ENCODE measurements around the gene TMOD3. TPM values are rescaled to one million over a fixed set of nuclear protein-coding genes. Genes with fewer than 3 reads are reported as not detected.

Gene TMOD3
- total RNA-seq, 4 donors from 2014 or later, result 31.2 to 37.4 (median 36.7) TPM

DNA sequence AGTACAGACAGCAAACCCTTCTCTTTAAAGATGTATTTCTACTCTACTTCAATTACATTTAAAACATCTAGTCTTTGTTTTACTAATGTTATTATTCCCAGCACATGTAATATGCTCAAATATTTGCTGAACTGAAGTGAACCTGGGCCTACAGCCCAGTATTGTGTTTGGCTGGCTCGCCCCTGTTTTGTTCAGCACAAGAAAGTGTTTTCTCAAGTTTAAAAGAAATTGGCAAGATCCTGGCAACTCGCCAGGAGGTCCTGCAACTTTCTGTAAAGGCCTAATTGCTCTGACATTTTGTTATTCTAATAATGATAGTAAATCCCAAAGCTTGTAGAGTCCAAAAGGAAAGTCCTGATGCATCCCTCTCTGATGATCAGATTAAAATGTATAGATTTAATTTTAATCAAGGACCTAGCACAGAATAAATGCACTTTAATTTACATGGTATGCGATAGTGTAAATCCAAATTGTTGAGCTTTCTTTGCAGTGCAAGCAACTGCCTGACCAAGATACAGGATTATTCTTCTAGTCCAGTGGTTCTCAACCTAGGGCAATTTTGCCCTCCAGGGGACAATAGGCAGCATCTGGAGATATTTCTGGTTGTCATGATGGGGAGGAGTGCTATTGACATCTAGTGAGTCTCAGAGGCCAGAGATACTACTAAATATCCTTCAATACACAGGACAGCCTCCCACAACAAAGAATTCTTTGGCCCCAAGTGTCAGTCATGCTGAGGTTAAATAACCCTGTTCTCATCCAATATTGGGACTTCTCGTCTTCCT is 35.7 kb upstream of the TMOD3 start:
- no peaks in the 10 kb centered on the region for H3K27me3 ChIP-seq
- no peaks in the 10 kb centered on the region for H3K9me3 ChIP-seq
- no peak for TF ChIP-seq POLR2A (IDR thresholded peaks at IDR 0.05)
- TF ChIP-seq, protein P1, sequence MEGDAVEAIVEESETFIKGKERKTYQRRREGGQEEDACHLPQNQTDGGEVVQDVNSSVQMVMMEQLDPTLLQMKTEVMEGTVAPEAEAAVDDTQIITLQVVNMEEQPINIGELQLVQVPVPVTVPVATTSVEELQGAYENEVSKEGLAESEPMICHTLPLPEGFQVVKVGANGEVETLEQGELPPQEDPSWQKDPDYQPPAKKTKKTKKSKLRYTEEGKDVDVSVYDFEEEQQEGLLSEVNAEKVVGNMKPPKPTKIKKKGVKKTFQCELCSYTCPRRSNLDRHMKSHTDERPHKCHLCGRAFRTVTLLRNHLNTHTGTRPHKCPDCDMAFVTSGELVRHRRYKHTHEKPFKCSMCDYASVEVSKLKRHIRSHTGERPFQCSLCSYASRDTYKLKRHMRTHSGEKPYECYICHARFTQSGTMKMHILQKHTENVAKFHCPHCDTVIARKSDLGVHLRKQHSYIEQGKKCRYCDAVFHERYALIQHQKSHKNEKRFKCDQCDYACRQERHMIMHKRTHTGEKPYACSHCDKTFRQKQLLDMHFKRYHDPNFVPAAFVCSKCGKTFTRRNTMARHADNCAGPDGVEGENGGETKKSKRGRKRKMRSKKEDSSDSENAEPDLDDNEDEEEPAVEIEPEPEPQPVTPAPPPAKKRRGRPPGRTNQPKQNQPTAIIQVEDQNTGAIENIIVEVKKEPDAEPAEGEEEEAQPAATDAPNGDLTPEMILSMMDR (IDR thresholded peaks at IDR 0.05), result no peak
- TF ChIP-seq EP300 (IDR thresholded peaks at IDR 0.05), result no peak
- TF ChIP-seq POLR2AphosphoS5 (IDR thresholded peaks at IDR 0.05), result no peak
- no peak overlapping the region for H3K4me3 ChIP-seq
- no peak overlapping the region for H3K27ac ChIP-seq
- peaks cover 6% of the 10 kb centered on the region for H3K36me3 ChIP-seq
- WGBS, result 57% methylated on average over 4 of the region's 4 CpGs
- DNase-seq (ENCODE audit: low spot score in 2 of 2), result no peak
- H3K4me1 ChIP-seq, result peaks cover 2% of the 10 kb centered on the region

DNA sequence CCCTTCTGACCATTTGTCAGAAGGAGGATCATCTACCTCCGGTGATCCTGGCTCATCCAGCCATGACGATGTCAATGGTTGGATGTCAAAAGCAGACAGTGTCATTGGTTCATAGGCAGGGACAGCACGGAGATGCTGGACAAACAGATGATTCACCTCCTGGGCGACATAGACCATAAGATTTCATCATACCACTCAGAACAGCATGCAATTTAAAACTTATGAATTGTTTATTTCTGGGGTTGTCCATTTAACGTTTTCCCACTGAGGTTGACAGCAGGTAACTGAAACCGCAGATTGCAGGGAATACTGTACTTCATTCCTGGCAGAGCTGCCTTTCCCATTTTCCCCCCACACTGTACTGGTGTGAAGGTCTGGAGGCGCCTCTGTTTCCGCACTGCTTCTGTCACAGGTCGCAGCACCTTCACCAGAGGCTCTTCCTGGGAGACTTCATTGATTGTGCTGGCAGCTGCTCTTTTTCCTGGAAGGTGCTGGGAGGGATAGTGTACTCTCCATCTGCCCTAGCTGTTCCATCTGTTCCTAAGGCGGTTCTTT is 32.5 kb upstream of the TMOD3 start:
- DNase-seq (ENCODE audit: low spot score in 2 of 2), result no peak
- Histone ChIP-seq H3K27me3 (no peaks in the 10 kb centered on the region), H3K9me3 (no peaks in the 10 kb centered on the region), H3K4me3 (no peak overlapping the region), H3K36me3 (peaks cover 14% of the 10 kb centered on the region), H3K4me1 (peaks cover 2% of the 10 kb centered on the region), H3K27ac (no peak overlapping the region)
- TF ChIP-seq, protein P1 (IDR thresholded peaks at IDR 0.05), result no peak
- no peak for TF ChIP-seq POLR2A (IDR thresholded peaks at IDR 0.05)
- TF ChIP-seq POLR2AphosphoS5 (IDR thresholded peaks at IDR 0.05), result no peak
- no peak for TF ChIP-seq EP300 (IDR thresholded peaks at IDR 0.05)
- 88% methylated on average over 10 of the region's 10 CpGs for WGBS

DNA sequence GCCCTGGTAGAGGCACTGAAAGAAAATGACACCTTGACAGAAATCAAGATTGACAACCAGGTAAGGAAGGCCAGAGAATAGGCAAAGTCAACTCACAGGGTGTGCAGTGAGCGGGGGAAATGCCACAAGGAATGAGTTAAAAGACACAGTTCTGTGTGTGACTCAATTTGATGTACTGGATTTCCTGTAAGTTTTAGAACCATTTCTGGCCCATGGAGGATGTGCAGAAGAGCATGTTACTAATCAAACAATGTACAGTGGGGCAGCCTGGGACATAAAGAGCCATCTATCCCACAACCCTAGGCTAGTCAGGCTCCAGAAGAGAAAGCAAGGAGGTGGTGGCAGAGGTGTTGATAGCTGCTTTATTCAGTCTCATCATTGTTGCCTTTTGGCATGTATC is 31.2 kb upstream of the TMOD3 start:
- Histone ChIP-seq H3K4me1 (peaks cover 1% of the 10 kb centered on the region), H3K27me3 (no peaks in the 10 kb centered on the region), H3K36me3 (peaks cover 14% of the 10 kb centered on the region), H3K27ac (no peak overlapping the region), H3K4me3 (no peak overlapping the region), H3K9me3 (no peaks in the 10 kb centered on the region)
- TF ChIP-seq, protein P1 (IDR thresholded peaks at IDR 0.05), result no peak
- no peak for TF ChIP-seq POLR2AphosphoS5 (IDR thresholded peaks at IDR 0.05)
- TF ChIP-seq POLR2A (IDR thresholded peaks at IDR 0.05), result no peak
- TF ChIP-seq EP300 (IDR thresholded peaks at IDR 0.05), result no peak
- DNase-seq (ENCODE audit: low spot score in 2 of 2), result no peak
- WGBS, result 94% methylated on average over 1 of the region's 1 CpG

DNA sequence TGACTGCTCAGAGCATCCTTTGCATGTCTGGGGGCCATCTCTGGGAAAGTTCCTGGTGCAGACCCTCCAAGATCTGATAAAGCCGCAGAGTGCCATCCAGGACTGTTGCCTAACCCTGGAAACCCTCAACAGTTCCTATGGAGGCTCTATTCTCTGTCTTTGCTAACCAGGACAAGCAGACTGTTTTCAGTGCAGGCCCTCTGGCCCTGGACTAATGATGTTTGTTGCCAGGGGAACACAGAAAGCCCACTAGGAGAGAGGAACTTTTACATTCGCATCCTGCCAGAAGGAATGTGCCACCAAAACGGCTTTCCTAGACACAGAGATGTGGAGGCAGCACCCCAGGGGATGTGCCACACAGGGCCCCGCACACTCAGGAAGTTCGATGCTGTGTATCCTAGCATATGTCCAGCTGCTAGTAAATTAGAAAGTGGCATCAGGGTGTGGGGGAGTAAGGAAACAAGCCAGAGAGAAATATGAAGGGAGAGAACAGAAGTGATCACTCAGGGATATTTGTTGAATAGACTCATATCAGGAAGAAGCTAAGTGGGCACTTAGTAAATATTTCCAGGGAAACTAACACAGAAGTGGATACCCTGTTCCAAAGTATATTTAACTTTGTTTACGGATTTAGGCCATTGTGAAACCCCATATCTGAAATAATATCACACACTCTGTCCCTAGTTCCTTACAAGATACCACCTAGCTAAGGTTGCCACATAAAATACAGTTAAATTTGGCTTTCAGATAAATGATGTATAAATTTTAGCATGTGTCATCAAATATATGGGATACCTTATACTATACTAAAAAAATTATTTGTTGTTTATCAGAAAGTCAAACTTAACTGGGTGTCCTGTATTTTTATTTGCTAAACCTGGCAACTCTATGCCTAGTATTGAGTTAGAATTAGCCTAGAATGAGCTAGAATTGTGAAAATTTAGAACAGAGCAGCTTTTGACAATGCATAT is 29.9 kb upstream of the TMOD3 start:
- no peak for DNase-seq (ENCODE audit: low spot score in 2 of 2)
- TF ChIP-seq EP300 (IDR thresholded peaks at IDR 0.05) (no peak), POLR2AphosphoS5 (IDR thresholded peaks at IDR 0.05) (no peak), POLR2A (IDR thresholded peaks at IDR 0.05) (no peak)
- TF ChIP-seq, protein P1 (IDR thresholded peaks at IDR 0.05), result no peak
- Histone ChIP-seq H3K27me3 (no peaks in the 10 kb centered on the region), H3K4me1 (no peaks in the 10 kb centered on the region), H3K27ac (no peak overlapping the region), H3K9me3 (no peaks in the 10 kb centered on the region), H3K36me3 (peaks cover 14% of the 10 kb centered on the region), H3K4me3 (no peak overlapping the region)
- WGBS, result 86% methylated on average over 6 of the region's 6 CpGs
